ENCODE measurements around the gene OPTC. TPM values are rescaled to one million over a fixed set of nuclear protein-coding genes. Genes with fewer than 3 reads are reported as not detected.

OPTC gene
- total RNA-seq, 1 donor from 2014 or later = 0.36 TPM

- no peak for TF ChIP-seq CTCF (IDR thresholded peaks at IDR 0.05; ENCODE audit: unreplicated experiment)
- Mint-ChIP-seq H3K4me1 (ENCODE audit: unreplicated experiment) (peaks cover 8% of the 10 kb centered on the region), H3K4me3 (ENCODE audit: unreplicated experiment) (no peak overlapping the region), H3K9me3 (ENCODE audit: unreplicated experiment) (no peaks in the 10 kb centered on the region), H3K27me3 (ENCODE audit: unreplicated experiment) (no peaks in the 10 kb centered on the region), H3K36me3 (ENCODE audit: low read depth, unreplicated experiment) (no peaks in the 10 kb centered on the region), H3K27ac (ENCODE audit: unreplicated experiment) (no peak overlapping the region)
- DNase-seq (ENCODE audit: low spot score) = no peak
Observed at GRCh38 chr1:203551550-203551949, 57.6 kb downstream of the OPTC start.

- H3K4me1 Mint-ChIP-seq (ENCODE audit: unreplicated experiment) = peaks cover 8% of the 10 kb centered on the region
- H3K27me3 Mint-ChIP-seq (ENCODE audit: unreplicated experiment) = no peaks in the 10 kb centered on the region
- TF ChIP-seq CTCF (IDR thresholded peaks at IDR 0.05; ENCODE audit: unreplicated experiment) = no peak
- H3K4me3 Mint-ChIP-seq (ENCODE audit: unreplicated experiment) = no peak overlapping the region
- H3K36me3 Mint-ChIP-seq (ENCODE audit: low read depth, unreplicated experiment) = no peaks in the 10 kb centered on the region
- no peak overlapping the region for H3K27ac Mint-ChIP-seq (ENCODE audit: unreplicated experiment)
- H3K9me3 Mint-ChIP-seq (ENCODE audit: unreplicated experiment) = no peaks in the 10 kb centered on the region
- DNase-seq (ENCODE audit: low spot score) = no peak
Observed at GRCh38 chr1:203553496-203553895, 59.5 kb downstream of the OPTC start.

DNA sequence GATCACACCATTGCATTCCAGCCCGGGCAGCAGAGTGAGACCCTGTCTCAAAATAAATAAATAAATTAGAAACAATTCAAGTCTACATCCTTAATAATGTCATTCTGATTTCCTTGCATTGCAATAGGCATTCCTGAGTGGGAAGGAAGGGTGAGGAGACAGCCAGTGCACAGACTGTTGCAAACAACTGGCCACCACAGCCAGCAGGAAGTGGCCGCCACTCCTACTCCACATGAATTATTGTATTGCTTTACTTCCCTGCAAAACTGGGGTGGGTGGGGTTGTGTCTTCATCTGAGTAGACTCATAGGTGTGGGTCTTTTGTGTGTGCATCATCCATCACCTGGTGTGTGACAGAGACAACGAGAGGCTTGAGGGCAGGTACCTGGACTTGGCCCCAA, 60.1 kb downstream of the OPTC start:
- no peak overlapping the region for H3K27ac Mint-ChIP-seq (ENCODE audit: unreplicated experiment)
- no peak for TF ChIP-seq CTCF (IDR thresholded peaks at IDR 0.05; ENCODE audit: unreplicated experiment)
- no peak for DNase-seq (ENCODE audit: low spot score)
- H3K9me3 Mint-ChIP-seq (ENCODE audit: unreplicated experiment) = no peaks in the 10 kb centered on the region
- H3K4me3 Mint-ChIP-seq (ENCODE audit: unreplicated experiment) = no peak overlapping the region
- peaks cover 6% of the 10 kb centered on the region for H3K4me1 Mint-ChIP-seq (ENCODE audit: unreplicated experiment)
- no peaks in the 10 kb centered on the region for H3K36me3 Mint-ChIP-seq (ENCODE audit: low read depth, unreplicated experiment)
- no peaks in the 10 kb centered on the region for H3K27me3 Mint-ChIP-seq (ENCODE audit: unreplicated experiment)

DNA sequence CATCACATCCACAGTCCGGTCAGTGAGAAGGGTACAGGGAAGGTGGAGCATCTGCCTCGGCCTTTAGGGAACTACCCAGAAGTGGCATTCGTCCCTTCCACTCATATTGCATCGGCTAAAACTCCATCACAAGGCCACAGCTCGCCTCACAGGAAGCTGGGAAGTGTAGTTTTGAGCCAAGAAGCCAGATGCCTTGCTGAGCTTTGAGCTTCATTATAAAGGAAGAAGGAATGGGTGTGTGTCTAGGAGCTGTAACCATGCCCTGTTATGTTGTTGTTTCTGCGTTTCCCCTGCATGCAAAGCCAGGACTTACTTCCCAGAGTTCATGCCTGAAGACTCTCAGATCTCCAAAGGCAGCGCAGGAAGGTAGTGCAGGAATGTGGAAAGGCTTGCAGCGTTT, 61.1 kb downstream of the OPTC start:
- Mint-ChIP-seq H3K27me3 (ENCODE audit: unreplicated experiment) (no peaks in the 10 kb centered on the region), H3K4me1 (ENCODE audit: unreplicated experiment) (peaks cover 3% of the 10 kb centered on the region), H3K9me3 (ENCODE audit: unreplicated experiment) (no peaks in the 10 kb centered on the region), H3K4me3 (ENCODE audit: unreplicated experiment) (no peak overlapping the region), H3K36me3 (ENCODE audit: low read depth, unreplicated experiment) (peaks cover 4% of the 10 kb centered on the region), H3K27ac (ENCODE audit: unreplicated experiment) (no peak overlapping the region)
- no peak for DNase-seq (ENCODE audit: low spot score)
- no peak for TF ChIP-seq CTCF (IDR thresholded peaks at IDR 0.05; ENCODE audit: unreplicated experiment)

DNA sequence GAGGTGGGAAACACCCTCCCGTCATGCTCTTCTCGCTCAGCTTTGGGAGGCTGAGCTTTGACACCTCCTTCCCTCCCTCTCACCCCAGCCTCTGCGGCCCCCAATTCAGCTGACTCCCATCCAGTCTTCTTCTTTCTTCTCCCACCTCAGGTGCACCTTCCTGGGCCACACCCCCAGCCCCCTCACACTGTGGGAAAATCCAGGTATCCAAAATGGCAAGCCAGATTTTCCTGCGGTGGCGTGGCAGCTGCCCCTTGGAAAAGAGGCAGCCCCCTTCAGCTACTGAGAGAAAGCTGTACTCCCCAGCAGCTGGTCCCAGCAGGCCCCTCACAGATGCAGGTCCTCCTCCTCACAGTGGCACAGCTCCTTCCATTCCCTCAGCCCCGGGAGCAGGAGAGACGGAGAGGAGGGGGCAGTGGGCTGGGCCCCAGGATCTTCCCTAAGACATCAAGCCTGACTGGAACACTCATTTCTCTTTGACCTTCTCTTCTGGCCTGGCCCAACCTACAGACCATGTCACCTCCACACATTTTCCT, 61.6 kb downstream of the OPTC start:
- peaks cover 3% of the 10 kb centered on the region for H3K4me1 Mint-ChIP-seq (ENCODE audit: unreplicated experiment)

More for the DNA sequence above, 61.6 kb downstream of the OPTC start:
- H3K27ac Mint-ChIP-seq (ENCODE audit: unreplicated experiment) = no peak overlapping the region
- no peaks in the 10 kb centered on the region for H3K9me3 Mint-ChIP-seq (ENCODE audit: unreplicated experiment)
- H3K4me3 Mint-ChIP-seq (ENCODE audit: unreplicated experiment) = no peak overlapping the region
- H3K36me3 Mint-ChIP-seq (ENCODE audit: low read depth, unreplicated experiment) = peaks cover 4% of the 10 kb centered on the region
- TF ChIP-seq CTCF (IDR thresholded peaks at IDR 0.05; ENCODE audit: unreplicated experiment) = no peak
- DNase-seq (ENCODE audit: low spot score) = no peak
- H3K27me3 Mint-ChIP-seq (ENCODE audit: unreplicated experiment) = no peaks in the 10 kb centered on the region
